Neural progenitor cell (in vitro differentiated cells): ENCODE measurements around the gene FRYL. TPM values are rescaled to one million over a fixed set of nuclear protein-coding genes. Genes with fewer than 3 reads are reported as not detected.
"Not testable (repeated sequence)": the region's sequence is repeated elsewhere in the genome, so short reads cannot be mapped to it uniquely, and the experiment has no call there.

ENCODE experiments used
- DNase-seq: peaks from one replicate; pipeline ENCODE4 v3.0.0-alpha.2; 2016; ENCODE audit warnings: low spot score
- H2AFZ ChIP-seq: fragments of 200-600 bp; sonication (generic); replicated peaks from 2 replicates; pipeline ENCODE4 v1.6.1; 2016; ENCODE audit warnings: antibody characterized with exemption
- H3F3A ChIP-seq: fragments of 200-600 bp; sonication (generic); 2 replicates; pipeline ENCODE4 v1.6.1; 2016; ENCODE audit warnings: antibody characterized with exemption, low read depth
- H3K27ac ChIP-seq: fragments of 200-600 bp; sonication (generic); 2 replicates; pipeline ENCODE4 v1.5.1; 2016; ENCODE audit warnings: mild to moderate bottlenecking
- H3K27me3 ChIP-seq: fragments of 200-600 bp; sonication (generic); 2 replicates; pipeline ENCODE4 v1.6.1; 2016; ENCODE audit warnings: mild to moderate bottlenecking, moderate library complexity
- H3K36me3 ChIP-seq: fragments of 200-600 bp; sonication (generic); 2 replicates; pipeline ENCODE4 v1.5.1; 2016
- H3K4me1 ChIP-seq: fragments of 200-600 bp; sonication (generic); 2 replicates; pipeline ENCODE4 v1.6.1; 2016; ENCODE audit warnings: mixed run types
- H3K4me2 ChIP-seq: fragments of 200-600 bp; sonication (generic); 2 replicates; pipeline ENCODE4 v1.6.1; 2016
- H3K4me3 ChIP-seq: fragments of 200-600 bp; sonication (generic); 2 replicates; pipeline ENCODE4 v1.5.1; 2016
- H3K79me2 ChIP-seq: fragments of 200-600 bp; sonication (generic); 2 replicates; pipeline ENCODE4 v1.6.1; 2016; ENCODE audit warnings: low read depth
- H3K9ac ChIP-seq: fragments of 200-600 bp; sonication (generic); 2 replicates; pipeline ENCODE4 v1.6.1; 2016
- H3K9me3 ChIP-seq: fragments of 200-600 bp; sonication (generic); 2 replicates; pipeline ENCODE4 v1.5.1; 2016; ENCODE audit warnings: low read depth
- H4K20me1 ChIP-seq: fragments of 200-600 bp; sonication (generic); 2 replicates; pipeline ENCODE4 v1.6.1; 2016; ENCODE audit warnings: low read depth
- H3K27ac Mint-ChIP-seq: 3 replicates; pipeline ENCODE4 v1.8.0; 2021; ENCODE audit warnings: mixed read lengths
- H3K27me3 Mint-ChIP-seq: 2 replicates; pipeline ENCODE4 v1.8.0; 2022; ENCODE audit warnings: low read depth, mild to moderate bottlenecking, inconsistent platforms, moderate library complexity, mixed read lengths; ENCODE audit not compliant: insufficient read depth
- H3K36me3 Mint-ChIP-seq: 3 replicates; pipeline ENCODE4 v1.8.0; 2021; ENCODE audit warnings: mixed read lengths
- H3K4me1 Mint-ChIP-seq: 3 replicates; pipeline ENCODE4 v1.8.0; 2021; ENCODE audit warnings: mixed read lengths
- H3K4me3 Mint-ChIP-seq: 3 replicates; pipeline ENCODE4 v1.8.0; 2021; ENCODE audit warnings: mild to moderate bottlenecking, moderate library complexity, mixed read lengths
- H3K9me3 Mint-ChIP-seq: 3 replicates; pipeline ENCODE4 v1.8.0; 2020; ENCODE audit warnings: mixed read lengths
- CTCF ChIP-seq: fragments of 200-600 bp; sonication (generic); IDR thresholded peaks from 2 replicates; pipeline ENCODE4 v1.5.1; 2017; ENCODE audit warnings: antibody characterized with exemption, mild to moderate bottlenecking
- EZH2 ChIP-seq: fragments of 200-600 bp; sonication (generic); IDR thresholded peaks from 2 replicates; pipeline ENCODE4 v1.6.1; 2017; ENCODE audit warnings: antibody characterized with exemption, mild to moderate bottlenecking, moderate library complexity
- EZH2phosphoT487 ChIP-seq: fragments of 200-600 bp; sonication (generic); IDR thresholded peaks from 2 replicates; pipeline ENCODE4 v1.6.1; 2017; ENCODE audit warnings: antibody characterized with exemption
- total RNA-seq: library from RNA; depleted of rRNA; stranded (reverse); fragments of >200 nt; gene quantifications from 2 replicates; pipeline ENCODE4 v1.2.3, GENCODE V29; 2015; ENCODE audit warnings: low replicate concordance

The FRYL gene
- total RNA-seq, 1 donor from 2014 or later: 70.5 TPM

GRCh38 chr4:48461000-48461399, 319.1 kb downstream of the FRYL start:
- H4K20me1 ChIP-seq: no peaks in the 10 kb centered on the region
- no peaks in the 10 kb centered on the region for H3K4me1 ChIP-seq
- no peaks in the 10 kb centered on the region for H3F3A ChIP-seq
- TF ChIP-seq CTCF (no peak), EZH2phosphoT487 (no peak), EZH2 (no peak)
- Mint-ChIP-seq H3K9me3 (no peaks in the 10 kb centered on the region), H3K27ac (no peak overlapping the region), H3K36me3 (no peaks in the 10 kb centered on the region), H3K27me3 (peaks cover 5% of the 10 kb centered on the region), H3K4me1 (no peaks in the 10 kb centered on the region), H3K4me3 (no peak overlapping the region)
- no peaks in the 10 kb centered on the region for H3K27me3 ChIP-seq
- H3K4me2 ChIP-seq: no peak overlapping the region
- no peaks in the 10 kb centered on the region for H3K9me3 ChIP-seq
- no peak overlapping the region for H3K9ac ChIP-seq
- H3K27ac ChIP-seq: no peak overlapping the region
- no peak for DNase-seq
- no peaks in the 10 kb centered on the region for H3K79me2 ChIP-seq
- H2AFZ ChIP-seq: no peak overlapping the region
- H3K4me3 ChIP-seq: no peak overlapping the region
- H3K36me3 ChIP-seq: no peaks in the 10 kb centered on the region

- Mint-ChIP-seq H3K36me3 (no peaks in the 10 kb centered on the region), H3K27ac (no peak overlapping the region), H3K4me3 (no peak overlapping the region), H3K27me3 (peaks cover 2% of the 10 kb centered on the region), H3K9me3 (peaks cover 2% of the 10 kb centered on the region), H3K4me1 (no peaks in the 10 kb centered on the region)
- TF ChIP-seq EZH2phosphoT487: no peak
- no peak for TF ChIP-seq EZH2
- TF ChIP-seq CTCF: no peak
- Histone ChIP-seq H3K36me3 (no peaks in the 10 kb centered on the region), H3K27ac (no peak overlapping the region), H2AFZ (no peak overlapping the region), H3K79me2 (no peaks in the 10 kb centered on the region), H3F3A (peaks cover 5% of the 10 kb centered on the region), H3K4me3 (no peak overlapping the region), H3K9ac (no peak overlapping the region), H3K4me2 (no peak overlapping the region), H3K27me3 (no peaks in the 10 kb centered on the region), H4K20me1 (no peaks in the 10 kb centered on the region), H3K4me1 (no peaks in the 10 kb centered on the region), H3K9me3 (no peaks in the 10 kb centered on the region)
- DNase-seq: no peak
Observed at GRCh38 chr4:48454591-48454990, 325.5 kb downstream of the FRYL start.

- H3K4me2 ChIP-seq, H4K20me1 ChIP-seq, H3K4me3 Mint-ChIP-seq, H3K36me3 Mint-ChIP-seq, H3K9me3 Mint-ChIP-seq, H3K79me2 ChIP-seq, H2AFZ ChIP-seq, H3K27ac ChIP-seq, H3K27me3 ChIP-seq, H3K4me3 ChIP-seq, H3K36me3 ChIP-seq, H3K9ac ChIP-seq, H3K27me3 Mint-ChIP-seq, H3F3A ChIP-seq, H3K9me3 ChIP-seq, H3K4me1 ChIP-seq, H3K4me1 Mint-ChIP-seq, DNase-seq, H3K27ac Mint-ChIP-seq: not testable (repeated sequence)
Observed at GRCh38 chr4:48451656-48452055, 328.4 kb downstream of the FRYL start.

GRCh38 chr4:48450740-48451139, 329.3 kb downstream of the FRYL start:
- Mint-ChIP-seq H3K27me3 (peaks cover 2% of the 10 kb centered on the region), H3K36me3 (no peaks in the 10 kb centered on the region)
- H4K20me1 ChIP-seq: no peaks in the 10 kb centered on the region

More at GRCh38 chr4:48450740-48451139, 329.3 kb downstream of the FRYL start:
- Mint-ChIP-seq H3K4me1 (no peaks in the 10 kb centered on the region), H3K4me3 (no peak overlapping the region), H3K9me3 (peaks cover 2% of the 10 kb centered on the region), H3K27ac (no peak overlapping the region)
- H3K27me3 ChIP-seq: no peaks in the 10 kb centered on the region
- TF ChIP-seq CTCF (no peak), EZH2 (no peak), EZH2phosphoT487 (no peak)
- peaks cover 5% of the 10 kb centered on the region for H3F3A ChIP-seq
- H3K9ac ChIP-seq: no peak overlapping the region
- H3K4me1 ChIP-seq: no peaks in the 10 kb centered on the region
- no peak overlapping the region for H3K27ac ChIP-seq
- no peak for DNase-seq
- H3K4me2 ChIP-seq: no peak overlapping the region
- no peaks in the 10 kb centered on the region for H3K36me3 ChIP-seq
- no peak overlapping the region for H2AFZ ChIP-seq
- H3K4me3 ChIP-seq: no peak overlapping the region
- no peaks in the 10 kb centered on the region for H3K9me3 ChIP-seq
- H3K79me2 ChIP-seq: no peaks in the 10 kb centered on the region
